Trophoblast cell (in vitro differentiated cells and primary cell): ENCODE data around the gene CKS2.

Experiments used
- DNase-seq, 2 donors: peaks; one replicate each; pipeline ENCODE4 v3.0.0-alpha.2; 2016
- H2AFZ ChIP-seq: 2 replicates; pipeline ENCODE4 v1.6.1; 2013; ENCODE audit warnings: low read length, moderate library complexity, mild to moderate bottlenecking; ENCODE audit not compliant: insufficient read depth, poor library complexity
- H2AK5ac ChIP-seq: 2 replicates; pipeline ENCODE4 v1.6.1; 2013; ENCODE audit warnings: mild to moderate bottlenecking, low read length
- H2BK120ac ChIP-seq: 2 replicates; pipeline ENCODE4 v1.6.1; 2013; ENCODE audit warnings: low read length, mild to moderate bottlenecking, moderate library complexity; ENCODE audit not compliant: insufficient read depth, poor library complexity
- H2BK12ac ChIP-seq: 2 replicates; pipeline ENCODE4 v1.6.1; 2013; ENCODE audit warnings: mild to moderate bottlenecking, low read length, moderate library complexity
- H2BK5ac ChIP-seq: 2 replicates; pipeline ENCODE4 v1.6.1; 2013; ENCODE audit warnings: low read length, low read depth, moderate library complexity, mild to moderate bottlenecking; ENCODE audit not compliant: poor library complexity
- H3K14ac ChIP-seq: 2 replicates; pipeline ENCODE4 v1.6.1; 2013; ENCODE audit warnings: mild to moderate bottlenecking, low read length
- H3K18ac ChIP-seq: 2 replicates; pipeline ENCODE4 v1.6.1; 2013; ENCODE audit warnings: mild to moderate bottlenecking, low read length
- H3K23ac ChIP-seq: 2 replicates; pipeline ENCODE4 v1.6.1; 2013; ENCODE audit warnings: low read length
- H3K27ac ChIP-seq: 2 replicates; pipeline ENCODE4 v1.5.1; 2013; ENCODE audit warnings: low read depth, mild to moderate bottlenecking, inconsistent platforms, low read length, moderate library complexity
- H3K27me3 ChIP-seq: 2 replicates; pipeline ENCODE4 v1.6.1; 2013; ENCODE audit warnings: inconsistent platforms, mild to moderate bottlenecking, low read length, moderate library complexity; ENCODE audit not compliant: insufficient read depth
- H3K36me3 ChIP-seq, 2 experiments: 1 replicate in 1 of 2; 2 replicates in 1 of 2; pipeline ENCODE4 v1.6.1; 2013; ENCODE audit warnings: low read length in 2 of 2, mild to moderate bottlenecking in 2 of 2, moderate library complexity in 1 of 2; ENCODE audit not compliant: insufficient read depth in 2 of 2, control insufficient read depth in 1 of 2
- H3K4ac ChIP-seq: 2 replicates; pipeline ENCODE4 v1.6.1; 2013; ENCODE audit warnings: low read depth, mild to moderate bottlenecking, low read length, moderate library complexity
- H3K4me1 ChIP-seq, 2 experiments: 1 replicate in 1 of 2; 2 replicates in 1 of 2; pipeline ENCODE4 v1.6.1; 2013; ENCODE audit warnings: low read length in 2 of 2, mild to moderate bottlenecking in 2 of 2, moderate library complexity in 1 of 2; ENCODE audit not compliant: insufficient read depth in 2 of 2, control insufficient read depth in 1 of 2
- H3K4me2 ChIP-seq: 2 replicates; pipeline ENCODE4 v1.6.1; 2013; ENCODE audit warnings: inconsistent platforms, mild to moderate bottlenecking, low read length, moderate library complexity
- H3K4me3 ChIP-seq: 2 replicates; pipeline ENCODE4 v1.5.1; 2013; ENCODE audit warnings: mild to moderate bottlenecking, low read depth, low read length, inconsistent platforms
- H3K79me1 ChIP-seq: one replicate; pipeline ENCODE4 v1.6.1; 2013; ENCODE audit warnings: low read length
- H3K79me2 ChIP-seq: 2 replicates; pipeline ENCODE4 v1.6.1; 2013; ENCODE audit warnings: low read length, mild to moderate bottlenecking; ENCODE audit not compliant: control insufficient read depth, insufficient read depth, poor library complexity
- H3K9ac ChIP-seq: 2 replicates; pipeline ENCODE4 v1.6.1; 2013; ENCODE audit warnings: mild to moderate bottlenecking, low read length
- H3K9me3 ChIP-seq: 2 replicates; pipeline ENCODE4 v1.6.1; 2013; ENCODE audit warnings: low read depth, mild to moderate bottlenecking, control low read depth, inconsistent platforms, low read length; ENCODE audit not compliant: insufficient read depth
- H4K12ac ChIP-seq: 2 replicates; pipeline ENCODE4 v1.6.1; 2013; ENCODE audit warnings: low read depth, mild to moderate bottlenecking, low read length, moderate library complexity
- H4K8ac ChIP-seq: 2 replicates; pipeline ENCODE4 v1.6.1; 2013; ENCODE audit warnings: low read depth, mild to moderate bottlenecking, low read length, moderate library complexity
- H4K91ac ChIP-seq: one replicate; pipeline ENCODE4 v1.6.1; 2013; ENCODE audit warnings: low read depth, mild to moderate bottlenecking, low read length, moderate library complexity
- WGBS: extraction: QIAGEN DNeasy Blood & Tissue Kit; methylation state at CpG from one replicate; pipeline ENCODE4 v1.1.7; 2013; ENCODE audit warnings: missing lambda C conversion rate; ENCODE audit not compliant: insufficient read length, insufficient coverage; ENCODE audit errors: extremely low coverage; 5-methylcytosine and 5-hydroxymethylcytosine counted together

The CKS2 gene

GRCh38 chr9:89362647-89363310 lies 51.8 kb downstream of the CKS2 start:
- no peak overlapping the region for H3K4ac ChIP-seq
- WGBS = no CpG with 5 or more reads among the region's 10 CpGs
- H3K36me3 ChIP-seq = peaks cover 30 to 46% of the 10 kb centered on the region in 2 experiments
- no peak overlapping the region for H3K9ac ChIP-seq
- no peak overlapping the region for H3K14ac ChIP-seq
- DNase-seq = no peak
- no peak overlapping the region for H2AFZ ChIP-seq
- H3K23ac ChIP-seq = no peak overlapping the region
- no peak overlapping the region for H4K8ac ChIP-seq
- no peaks in the 10 kb centered on the region for H3K79me2 ChIP-seq
- no peak overlapping the region for H3K27ac ChIP-seq
- no peak overlapping the region for H2BK5ac ChIP-seq
- H3K18ac ChIP-seq = no peak overlapping the region
- H3K4me2 ChIP-seq = no peak overlapping the region
- no peak overlapping the region for H4K12ac ChIP-seq
- H3K4me3 ChIP-seq = no peak overlapping the region
- H3K27me3 ChIP-seq = no peaks in the 10 kb centered on the region
- H2BK12ac ChIP-seq = no peak overlapping the region
- peaks cover 6% of the 10 kb centered on the region for H3K9me3 ChIP-seq
- peaks cover 0 to 1% of the 10 kb centered on the region in 2 experiments for H3K4me1 ChIP-seq
- no peaks in the 10 kb centered on the region for H3K79me1 ChIP-seq
- H2AK5ac ChIP-seq = no peak overlapping the region
- no peak overlapping the region for H4K91ac ChIP-seq
- H2BK120ac ChIP-seq = no peak overlapping the region

- Histone ChIP-seq H3K36me3 (peaks cover 26 to 41% of the 10 kb centered on the region in 2 experiments), H2BK5ac (no peak overlapping the region), H3K79me1 (no peaks in the 10 kb centered on the region), H3K27ac (no peak overlapping the region), H3K4me2 (no peak overlapping the region), H4K8ac (no peak overlapping the region), H3K14ac (no peak overlapping the region), H2AK5ac (no peak overlapping the region), H3K4me3 (no peak overlapping the region), H3K79me2 (no peaks in the 10 kb centered on the region), H3K27me3 (no peaks in the 10 kb centered on the region), H4K12ac (no peak overlapping the region), H3K9ac (no peak overlapping the region), H3K9me3 (peaks cover 6% of the 10 kb centered on the region), H3K4me1 (no peaks in the 10 kb centered on the region), H2AFZ (no peak overlapping the region), H3K18ac (no peak overlapping the region), H2BK12ac (no peak overlapping the region), H2BK120ac (no peak overlapping the region), H3K4ac (no peak overlapping the region), H4K91ac (no peak overlapping the region), H3K23ac (no peak overlapping the region)
- no CpG with 5 or more reads among the region's 6 CpGs for WGBS
- no peak for DNase-seq
Measured at GRCh38 chr9:89363311-89363670, 52.3 kb downstream of the CKS2 start.

GRCh38 chr9:89363921-89364665 lies 53.1 kb downstream of the CKS2 start:
- peak overlapping the region; percentile 45 for H3K4me3 ChIP-seq
- no peak overlapping the region for H2AK5ac ChIP-seq
- peaks cover 23 to 35% of the 10 kb centered on the region in 2 experiments for H3K36me3 ChIP-seq
- H3K18ac ChIP-seq = no peak overlapping the region
- no peaks in the 10 kb centered on the region for H3K27me3 ChIP-seq
- no peak overlapping the region for H3K27ac ChIP-seq
- no peak overlapping the region for H2BK120ac ChIP-seq
- H3K4me2 ChIP-seq = no peak overlapping the region
- no peak for DNase-seq
- no peaks in the 10 kb centered on the region for H3K4me1 ChIP-seq
- no peak overlapping the region for H3K23ac ChIP-seq
- H3K14ac ChIP-seq = no peak overlapping the region
- peaks cover 6% of the 10 kb centered on the region for H3K9me3 ChIP-seq
- no peaks in the 10 kb centered on the region for H3K79me2 ChIP-seq
- H4K12ac ChIP-seq = no peak overlapping the region
- no peak overlapping the region for H3K9ac ChIP-seq
- H4K8ac ChIP-seq = no peak overlapping the region
- no peaks in the 10 kb centered on the region for H3K79me1 ChIP-seq
- no CpG with 5 or more reads among the region's 9 CpGs for WGBS
- no peak overlapping the region for H2BK5ac ChIP-seq
- no peak overlapping the region for H2AFZ ChIP-seq
- no peak overlapping the region for H4K91ac ChIP-seq
- H3K4ac ChIP-seq = no peak overlapping the region
- no peak overlapping the region for H2BK12ac ChIP-seq

GRCh38 chr9:89364666-89365531 lies 53.9 kb downstream of the CKS2 start:
- H3K79me1 ChIP-seq = no peaks in the 10 kb centered on the region
- no peak overlapping the region for H2AK5ac ChIP-seq
- no peak overlapping the region for H4K12ac ChIP-seq
- no peak for DNase-seq
- H3K9me3 ChIP-seq = peaks cover 8% of the 10 kb centered on the region
- no peak overlapping the region for H3K27ac ChIP-seq
- H2BK12ac ChIP-seq = no peak overlapping the region
- no CpG with 5 or more reads among the region's 17 CpGs for WGBS
- no peak overlapping the region for H2BK120ac ChIP-seq
- no peak overlapping the region for H3K4me3 ChIP-seq
- H2BK5ac ChIP-seq = no peak overlapping the region
- no peak overlapping the region for H4K8ac ChIP-seq
- no peaks in the 10 kb centered on the region for H3K79me2 ChIP-seq
- H2AFZ ChIP-seq = no peak overlapping the region
- H3K36me3 ChIP-seq = peaks cover 19 to 30% of the 10 kb centered on the region in 2 experiments
- no peaks in the 10 kb centered on the region for H3K27me3 ChIP-seq
- H4K91ac ChIP-seq = no peak overlapping the region
- H3K4ac ChIP-seq = no peak overlapping the region
- no peak overlapping the region for H3K4me2 ChIP-seq
- H3K9ac ChIP-seq = no peak overlapping the region
- no peak overlapping the region for H3K18ac ChIP-seq
- H3K23ac ChIP-seq = no peak overlapping the region
- no peak overlapping the region for H3K14ac ChIP-seq
- no peaks in the 10 kb centered on the region for H3K4me1 ChIP-seq
